T1000 (cell line): ENCODE measurements around the gene OGDHL.

Source experiments
- DNase-seq: peaks from one replicate; lab custom pipeline; 2025; ENCODE audit warnings: mixed read lengths; lab: John Stamatoyannopoulos, UW

Gene OGDHL

GRCh38 chr10:49689882-49690510 is 72.1 kb downstream of the OGDHL start:
- DNase-seq: no peak

GRCh38 chr10:49688920-49689319 is 73.2 kb downstream of the OGDHL start:
- DNase-seq: no peak

GRCh38 chr10:49688261-49688846 is 73.8 kb downstream of the OGDHL start:
- DNase-seq: no peak

- no peak for DNase-seq
Observed at GRCh38 chr10:49686651-49687050, 75.5 kb downstream of the OGDHL start.
